ENCODE results near the gene TMEFF2.
"Not testable (repeated sequence)": the region's sequence is repeated elsewhere in the genome, so short reads cannot be mapped to it uniquely, and the experiment has no call there.

The TMEFF2 gene

GRCh38 chr2:191922736-191923651 is 271.7 kb downstream of the TMEFF2 start:
- DNase-seq, result no peak

- DNase-seq, result not testable (repeated sequence)
Observed at GRCh38 chr2:191921650-191922049, 273.1 kb downstream of the TMEFF2 start.

GRCh38 chr2:191920502-191920901 is 274.2 kb downstream of the TMEFF2 start:
- no peak for DNase-seq

- peak; percentile 57 for DNase-seq
Observed at GRCh38 chr2:191917967-191918651, 276.6 kb downstream of the TMEFF2 start.

GRCh38 chr2:191917430-191917881 is 277.3 kb downstream of the TMEFF2 start:
- DNase-seq, result no peak

- no peak for DNase-seq
Observed at GRCh38 chr2:191916826-191917225, 277.9 kb downstream of the TMEFF2 start.

GRCh38 chr2:191915750-191916149 is 279.0 kb downstream of the TMEFF2 start:
- no peak for DNase-seq

GRCh38 chr2:191913796-191914195 is 280.9 kb downstream of the TMEFF2 start:
- DNase-seq, result no peak

- no peak for DNase-seq
Observed at GRCh38 chr2:191912764-191913163, 282.0 kb downstream of the TMEFF2 start.

GRCh38 chr2:191910518-191910917 is 284.2 kb downstream of the TMEFF2 start:
- no peak for DNase-seq

GRCh38 chr2:191908874-191909273 is 285.9 kb downstream of the TMEFF2 start:
- no peak for DNase-seq

GRCh38 chr2:191907545-191907944 is 287.2 kb downstream of the TMEFF2 start:
- no peak for DNase-seq

- DNase-seq, result no peak
Observed at GRCh38 chr2:191907091-191907490, 287.6 kb downstream of the TMEFF2 start.

- no peak for DNase-seq
Observed at GRCh38 chr2:191905336-191905735, 289.4 kb downstream of the TMEFF2 start.

- DNase-seq, result no peak
Observed at GRCh38 chr2:191901031-191901430, 293.7 kb downstream of the TMEFF2 start.

GRCh38 chr2:191899410-191899809 is 295.3 kb downstream of the TMEFF2 start:
- no peak for DNase-seq

Data from NCI-H1092 treated with DMSO at 0.1 percent for 48 hours (cell line).